Measurements from ENCODE around the gene TRUB1. TPM values are rescaled to one million over a fixed set of nuclear protein-coding genes. Genes with fewer than 3 reads are reported as not detected.

TRUB1 gene
- total RNA-seq, 1 donor = 31.8 TPM

DNA sequence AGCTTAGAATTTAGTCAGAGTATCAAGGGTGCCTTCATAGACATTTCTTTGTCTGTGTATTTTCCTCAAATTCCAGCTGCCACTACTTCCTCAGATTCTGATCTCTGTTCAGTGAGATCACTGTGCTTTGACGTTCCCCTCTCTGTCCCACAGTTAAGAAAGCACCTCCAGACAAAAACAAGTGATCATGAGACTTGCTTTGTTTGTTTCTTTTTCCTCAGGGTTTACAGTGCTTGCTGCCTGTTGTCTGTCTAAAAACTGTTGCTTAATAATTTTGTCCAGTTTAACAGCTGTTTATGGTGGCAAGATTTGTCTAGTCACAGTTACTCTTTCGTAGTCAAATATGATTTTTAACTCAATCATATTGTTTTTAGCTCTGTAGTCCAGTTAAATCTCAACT, 29.1 kb downstream of the TRUB1 start:
- TF ChIP-seq, protein P1, sequence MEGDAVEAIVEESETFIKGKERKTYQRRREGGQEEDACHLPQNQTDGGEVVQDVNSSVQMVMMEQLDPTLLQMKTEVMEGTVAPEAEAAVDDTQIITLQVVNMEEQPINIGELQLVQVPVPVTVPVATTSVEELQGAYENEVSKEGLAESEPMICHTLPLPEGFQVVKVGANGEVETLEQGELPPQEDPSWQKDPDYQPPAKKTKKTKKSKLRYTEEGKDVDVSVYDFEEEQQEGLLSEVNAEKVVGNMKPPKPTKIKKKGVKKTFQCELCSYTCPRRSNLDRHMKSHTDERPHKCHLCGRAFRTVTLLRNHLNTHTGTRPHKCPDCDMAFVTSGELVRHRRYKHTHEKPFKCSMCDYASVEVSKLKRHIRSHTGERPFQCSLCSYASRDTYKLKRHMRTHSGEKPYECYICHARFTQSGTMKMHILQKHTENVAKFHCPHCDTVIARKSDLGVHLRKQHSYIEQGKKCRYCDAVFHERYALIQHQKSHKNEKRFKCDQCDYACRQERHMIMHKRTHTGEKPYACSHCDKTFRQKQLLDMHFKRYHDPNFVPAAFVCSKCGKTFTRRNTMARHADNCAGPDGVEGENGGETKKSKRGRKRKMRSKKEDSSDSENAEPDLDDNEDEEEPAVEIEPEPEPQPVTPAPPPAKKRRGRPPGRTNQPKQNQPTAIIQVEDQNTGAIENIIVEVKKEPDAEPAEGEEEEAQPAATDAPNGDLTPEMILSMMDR (IDR thresholded peaks at IDR 0.05; ENCODE audit: insufficient read depth, low read length) = no peak
- H3K4me3 ChIP-seq (ENCODE audit: low read depth, low read length) = no peak overlapping the region
- peak; percentile 5 for DNase-seq (ENCODE audit: low read depth)

DNA sequence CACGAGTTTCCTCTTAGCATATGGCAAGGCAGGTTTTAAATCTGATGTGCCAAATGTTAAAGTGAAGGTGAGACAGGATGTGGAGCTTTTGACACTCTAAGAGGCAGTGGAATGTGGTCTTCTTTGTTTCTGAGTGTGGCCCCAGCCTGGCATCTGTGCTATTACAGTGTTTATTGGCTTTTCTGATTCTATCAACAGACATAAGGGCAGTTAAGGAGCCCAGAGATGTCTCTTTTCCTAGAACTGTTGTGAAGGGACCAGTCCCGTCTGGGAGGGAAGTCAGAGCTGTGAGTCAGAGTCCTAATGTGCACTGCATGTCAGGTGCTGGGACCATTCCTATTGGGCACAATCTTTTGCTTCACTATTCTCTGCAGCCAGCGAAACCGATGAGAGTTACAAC, 32.5 kb downstream of the TRUB1 start:
- DNase-seq (ENCODE audit: low read depth) = no peak
- TF ChIP-seq, protein P1 (IDR thresholded peaks at IDR 0.05; ENCODE audit: insufficient read depth, low read length) = no peak
- H3K4me3 ChIP-seq (ENCODE audit: low read depth, low read length) = no peak overlapping the region

DNA sequence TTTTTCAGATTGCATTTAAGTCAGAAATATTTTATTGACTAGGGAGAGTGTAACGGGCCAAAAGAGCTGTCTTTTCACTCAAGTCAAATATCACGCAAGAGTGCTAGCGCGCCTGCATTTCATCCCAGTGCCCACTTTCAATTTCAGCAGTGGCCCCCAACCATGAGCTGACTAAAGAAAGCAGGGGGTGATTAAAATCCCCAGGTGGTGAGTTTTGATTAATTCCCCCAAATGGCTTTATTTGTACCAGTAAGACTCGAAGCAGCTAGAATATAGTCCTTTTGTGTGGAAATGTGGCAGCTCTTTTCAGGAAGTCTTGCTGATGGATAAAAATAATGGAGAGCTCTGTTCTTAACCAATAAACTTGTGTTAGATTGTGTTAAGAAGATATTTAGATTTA, 35.3 kb downstream of the TRUB1 start:
- no peak overlapping the region for H3K4me3 ChIP-seq (ENCODE audit: low read depth, low read length)
- no peak for DNase-seq (ENCODE audit: low read depth)
- TF ChIP-seq, protein P1 (IDR thresholded peaks at IDR 0.05; ENCODE audit: insufficient read depth, low read length) = no peak

DNA sequence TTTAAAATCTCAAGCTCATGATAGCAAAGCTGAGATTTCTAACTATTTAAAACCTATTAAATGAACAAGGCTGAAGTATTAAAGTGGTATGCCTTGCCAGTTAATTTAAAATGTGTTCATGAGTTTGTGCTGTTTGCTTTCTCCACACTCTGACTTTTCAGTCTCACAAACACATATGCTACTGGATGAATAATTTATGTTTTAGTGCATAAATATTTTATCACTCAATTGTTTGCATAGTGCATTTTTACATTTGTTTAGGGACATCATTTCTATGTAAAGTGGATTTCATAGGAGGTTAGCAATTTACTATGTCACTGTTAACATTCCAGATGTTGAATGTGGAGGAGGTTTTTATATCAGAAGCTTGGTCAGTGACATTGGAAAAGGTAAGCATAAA, 36.0 kb downstream of the TRUB1 start:
- TF ChIP-seq, protein P1 (IDR thresholded peaks at IDR 0.05; ENCODE audit: insufficient read depth, low read length) = no peak
- no peak for DNase-seq (ENCODE audit: low read depth)
- H3K4me3 ChIP-seq (ENCODE audit: low read depth, low read length) = no peak overlapping the region

DNA sequence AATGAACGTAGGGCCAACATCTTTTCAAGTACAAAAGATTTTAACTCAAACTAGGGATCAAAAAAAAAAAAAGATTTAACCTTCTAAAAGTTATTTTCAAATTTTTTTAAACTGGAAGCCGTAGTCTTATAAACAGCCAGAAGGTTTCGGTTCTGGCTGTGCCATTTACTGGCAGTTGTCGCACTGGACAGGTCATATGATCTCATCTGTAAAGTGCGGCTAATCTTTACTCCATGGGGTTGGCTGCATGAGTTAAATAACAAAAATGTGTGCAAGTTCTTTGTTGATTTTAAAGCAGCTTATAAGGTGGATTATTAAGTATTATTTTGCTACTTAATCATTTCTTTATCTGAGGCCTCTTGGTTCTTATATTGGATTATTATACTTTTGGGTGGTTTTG, 36.6 kb downstream of the TRUB1 start:
- DNase-seq (ENCODE audit: low read depth) = peak; percentile 5
- TF ChIP-seq, protein P1 (IDR thresholded peaks at IDR 0.05; ENCODE audit: insufficient read depth, low read length) = no peak
- H3K4me3 ChIP-seq (ENCODE audit: low read depth, low read length) = no peak overlapping the region

DNA sequence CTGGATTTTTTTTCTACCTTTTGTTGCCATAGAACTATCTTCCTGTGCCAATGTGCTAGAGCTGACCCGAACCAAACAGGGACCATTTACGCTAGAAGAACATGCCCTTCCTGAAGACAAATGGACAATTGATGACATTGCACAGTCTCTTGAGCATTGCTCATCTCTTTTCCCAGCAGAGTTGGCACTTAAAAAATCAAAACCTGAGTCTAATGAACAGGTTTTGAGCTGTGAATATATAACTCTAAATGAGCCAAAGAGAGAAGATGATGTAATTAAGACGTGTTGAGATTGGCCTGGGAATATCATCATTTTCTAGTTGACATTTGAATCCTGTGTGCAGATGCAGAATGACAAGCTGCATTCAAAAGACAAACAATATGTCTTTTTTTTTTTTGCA, 37.1 kb downstream of the TRUB1 start:
- DNase-seq (ENCODE audit: low read depth) = no peak
- H3K4me3 ChIP-seq (ENCODE audit: low read depth, low read length) = no peak overlapping the region
- TF ChIP-seq, protein P1 (IDR thresholded peaks at IDR 0.05; ENCODE audit: insufficient read depth, low read length) = no peak

DNA sequence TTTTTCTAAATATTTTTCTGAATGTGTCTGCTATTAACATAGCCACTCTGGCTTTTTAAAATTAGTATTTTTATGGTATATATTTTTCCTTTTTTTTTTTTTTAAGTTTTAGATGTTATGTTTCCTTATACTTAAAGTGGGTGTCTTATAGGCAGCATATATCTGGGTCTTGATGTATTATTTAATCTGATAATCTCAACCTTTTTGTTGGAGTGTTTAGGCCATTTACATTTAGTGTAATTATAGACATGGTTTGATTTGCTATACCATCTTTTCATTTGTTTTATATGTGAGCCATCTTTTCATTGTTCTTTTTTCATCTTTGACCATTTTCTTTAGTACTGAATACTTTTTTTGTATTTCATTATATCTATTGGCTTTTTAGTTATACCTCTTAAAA, 45.0 kb downstream of the TRUB1 start:
- DNase-seq (ENCODE audit: low read depth) = no peak
- TF ChIP-seq, protein P1 (IDR thresholded peaks at IDR 0.05; ENCODE audit: insufficient read depth, low read length) = no peak
- H3K4me3 ChIP-seq (ENCODE audit: low read depth, low read length) = no peak overlapping the region
